WTC11 (cell line): ENCODE results near the gene SOX5. TPM values are rescaled to one million over a fixed set of nuclear protein-coding genes. Genes with fewer than 3 reads are reported as not detected.

Experiments
- ATAC-seq: fragments of 200-7000 bp; cut with Tn5 transposase; 2 replicates; pipeline ENCODE4 v1.10.0; 2021; ENCODE audit warnings: mild to moderate bottlenecking, moderate library complexity
- CTCF ChIA-PET: fragments of 300-600 bp; sonication (Branson Sonifier 250); formaldehyde crosslinking; loops from one replicate; lab custom pipeline; 2021; ENCODE audit warnings: antibody characterized with exemption; lab: Charles Lee
- POLR2A ChIA-PET: fragments of 350-600 bp; sonication (Branson Sonifier 250); formaldehyde crosslinking; loops from one replicate; lab custom pipeline; 2021; ENCODE audit warnings: antibody characterized with exemption; lab: Charles Lee
- DNase-seq: peaks from one replicate; pipeline ENCODE4 v3.0.0; 2021; ENCODE audit warnings: low spot score
- H3K27ac Mint-ChIP-seq: 2 replicates; pipeline ENCODE4 v1.8.0; 2021; ENCODE audit warnings: mixed read lengths
- H3K27me3 Mint-ChIP-seq: 2 replicates; pipeline ENCODE4 v1.8.0; 2021; ENCODE audit warnings: low read depth, mild to moderate bottlenecking, moderate library complexity, mixed read lengths
- H3K36me3 Mint-ChIP-seq: 2 replicates; pipeline ENCODE4 v1.8.0; 2021; ENCODE audit warnings: mixed read lengths
- H3K4me1 Mint-ChIP-seq: 2 replicates; pipeline ENCODE4 v1.8.0; 2022; ENCODE audit warnings: mixed read lengths
- H3K4me3 Mint-ChIP-seq: 2 replicates; pipeline ENCODE4 v1.8.0; 2021; ENCODE audit warnings: mild to moderate bottlenecking, moderate library complexity, mixed read lengths
- H3K9me3 Mint-ChIP-seq: 2 replicates; pipeline ENCODE4 v1.8.0; 2021; ENCODE audit warnings: mixed read lengths
- FOXJ3 ChIP-seq: sonication (generic); formaldehyde crosslinking; IDR thresholded peaks from 2 replicates; pipeline ENCODE4 v1.9.0; 2021; ENCODE audit warnings: missing genetic modification reagents, mild to moderate bottlenecking, borderline replicate concordance
- FOXP1 ChIP-seq: sonication (generic); formaldehyde crosslinking; IDR thresholded peaks from 2 replicates; pipeline ENCODE4 v1.8.0; 2022; ENCODE audit warnings: missing genetic modification reagents, mild to moderate bottlenecking, moderate library complexity, borderline replicate concordance
- JUN ChIP-seq: sonication (generic); formaldehyde crosslinking; IDR thresholded peaks from 2 replicates; pipeline ENCODE4 v1.8.0; 2023; ENCODE audit warnings: mild to moderate bottlenecking, missing genetic modification reagents
- PRRX2 ChIP-seq: fragments of 250-450 bp; sonication (Bioruptor Pico); IDR thresholded peaks from 2 replicates; pipeline ENCODE4 v1.8.0; 2021; ENCODE audit warnings: mild to moderate bottlenecking
- RELA ChIP-seq: sonication (generic); formaldehyde crosslinking; IDR thresholded peaks from 2 replicates; pipeline ENCODE4 v1.8.1; 2022; ENCODE audit warnings: missing genetic modification reagents, mild to moderate bottlenecking, borderline replicate concordance
- SMAD4 ChIP-seq: sonication (generic); formaldehyde crosslinking; IDR thresholded peaks from 2 replicates; pipeline ENCODE4 v1.8.0; 2022; ENCODE audit warnings: mild to moderate bottlenecking, missing genetic modification reagents
- TEAD1 ChIP-seq: sonication (generic); formaldehyde crosslinking; IDR thresholded peaks from 2 replicates; pipeline ENCODE4 v1.8.0; 2022; ENCODE audit warnings: mild to moderate bottlenecking, missing genetic modification reagents
- ZNF121 ChIP-seq: sonication (generic); formaldehyde crosslinking; IDR thresholded peaks from 2 replicates; pipeline ENCODE4 v1.8.0; 2023; ENCODE audit warnings: missing genetic modification reagents
- total RNA-seq: library from RNA; stranded (reverse); gene quantifications from 3 replicates; pipeline ENCODE4 v1.2.3, GENCODE V29; 2021
- TF ChIP-seq, protein P1 (sequence below): sonication (generic); formaldehyde crosslinking; IDR thresholded peaks from 2 replicates; pipeline ENCODE4 v1.8.0; 2022; ENCODE audit warnings: missing genetic modification reagents
- TF ChIP-seq, protein P2 (sequence below): sonication (generic); formaldehyde crosslinking; IDR thresholded peaks from 2 replicates; pipeline ENCODE4 v1.8.1; 2023; ENCODE audit warnings: mild to moderate bottlenecking, moderate library complexity, missing genetic modification reagents
- TF ChIP-seq, protein P3 (sequence below): sonication (generic); formaldehyde crosslinking; IDR thresholded peaks from 2 replicates; pipeline ENCODE4 v1.8.0; 2022; ENCODE audit warnings: mild to moderate bottlenecking, missing genetic modification reagents
- TF ChIP-seq, protein P4 (sequence below): sonication (generic); formaldehyde crosslinking; IDR thresholded peaks from 2 replicates; pipeline ENCODE4 v1.8.1; 2022; ENCODE audit warnings: low read depth, missing genetic modification reagents, borderline replicate concordance
- TF ChIP-seq, protein P5 (sequence below): sonication (generic); formaldehyde crosslinking; conservative IDR thresholded peaks from 2 replicates; pipeline ENCODE4 v1.8.1; 2022; ENCODE audit warnings: mild to moderate bottlenecking, missing genetic modification reagents
- TF ChIP-seq, protein P6 (sequence below): fragments of 250-450 bp; sonication (Bioruptor Pico); IDR thresholded peaks from 2 replicates; pipeline ENCODE4 v1.9.0; 2021; ENCODE audit warnings: moderate library complexity, mild to moderate bottlenecking, inconsistent platforms, borderline replicate concordance
- TF ChIP-seq, protein P7 (sequence below): sonication (generic); formaldehyde crosslinking; conservative IDR thresholded peaks from 2 replicates; pipeline ENCODE4 v1.8.1; 2023; ENCODE audit warnings: mild to moderate bottlenecking, low read depth, missing genetic modification reagents, moderate library complexity
- TF ChIP-seq, protein P8 (sequence below): sonication (generic); formaldehyde crosslinking; IDR thresholded peaks from 2 replicates; pipeline ENCODE4 v1.8.1; 2022; ENCODE audit warnings: mild to moderate bottlenecking, missing genetic modification reagents, moderate library complexity, borderline replicate concordance

The SOX5 gene
- total RNA-seq, 1 experiment from 2014 or later = 2.3 TPM

DNA sequence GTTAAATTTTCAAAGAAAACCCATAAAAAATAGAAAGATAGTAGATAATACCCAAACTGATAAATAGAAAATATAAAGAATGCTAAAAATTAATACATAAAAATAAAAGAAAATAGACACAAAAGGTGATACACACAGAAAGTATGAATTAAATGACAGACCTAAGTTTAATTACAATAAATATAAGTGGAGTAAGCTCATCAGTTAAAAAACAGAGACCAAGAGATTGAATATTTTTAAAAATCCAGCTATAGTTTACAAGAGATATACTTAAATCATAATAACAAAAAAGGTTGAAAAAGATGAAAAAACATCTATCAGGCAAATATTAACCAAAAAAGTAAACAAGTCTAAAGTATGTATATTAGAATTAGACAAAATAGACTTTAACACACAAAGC, 268.2 kb downstream of the SOX5 start:
- ChIA-PET CTCF (no interaction called here), POLR2A (no interaction called here)
- no peaks in the 10 kb centered on the region for H3K27me3 Mint-ChIP-seq
- DNase-seq (no peak), ATAC-seq (no peak)
- peaks cover 7% of the 10 kb centered on the region for H3K4me1 Mint-ChIP-seq
- H3K36me3 Mint-ChIP-seq = peaks cover 3% of the 10 kb centered on the region; the same call in 1 of the 2 replicates
- no peak for TF ChIP-seq ZNF121 (CRISPR knock-in tag)
- TF ChIP-seq RELA (CRISPR knock-in tag) = no peak
- TF ChIP-seq, protein P1, sequence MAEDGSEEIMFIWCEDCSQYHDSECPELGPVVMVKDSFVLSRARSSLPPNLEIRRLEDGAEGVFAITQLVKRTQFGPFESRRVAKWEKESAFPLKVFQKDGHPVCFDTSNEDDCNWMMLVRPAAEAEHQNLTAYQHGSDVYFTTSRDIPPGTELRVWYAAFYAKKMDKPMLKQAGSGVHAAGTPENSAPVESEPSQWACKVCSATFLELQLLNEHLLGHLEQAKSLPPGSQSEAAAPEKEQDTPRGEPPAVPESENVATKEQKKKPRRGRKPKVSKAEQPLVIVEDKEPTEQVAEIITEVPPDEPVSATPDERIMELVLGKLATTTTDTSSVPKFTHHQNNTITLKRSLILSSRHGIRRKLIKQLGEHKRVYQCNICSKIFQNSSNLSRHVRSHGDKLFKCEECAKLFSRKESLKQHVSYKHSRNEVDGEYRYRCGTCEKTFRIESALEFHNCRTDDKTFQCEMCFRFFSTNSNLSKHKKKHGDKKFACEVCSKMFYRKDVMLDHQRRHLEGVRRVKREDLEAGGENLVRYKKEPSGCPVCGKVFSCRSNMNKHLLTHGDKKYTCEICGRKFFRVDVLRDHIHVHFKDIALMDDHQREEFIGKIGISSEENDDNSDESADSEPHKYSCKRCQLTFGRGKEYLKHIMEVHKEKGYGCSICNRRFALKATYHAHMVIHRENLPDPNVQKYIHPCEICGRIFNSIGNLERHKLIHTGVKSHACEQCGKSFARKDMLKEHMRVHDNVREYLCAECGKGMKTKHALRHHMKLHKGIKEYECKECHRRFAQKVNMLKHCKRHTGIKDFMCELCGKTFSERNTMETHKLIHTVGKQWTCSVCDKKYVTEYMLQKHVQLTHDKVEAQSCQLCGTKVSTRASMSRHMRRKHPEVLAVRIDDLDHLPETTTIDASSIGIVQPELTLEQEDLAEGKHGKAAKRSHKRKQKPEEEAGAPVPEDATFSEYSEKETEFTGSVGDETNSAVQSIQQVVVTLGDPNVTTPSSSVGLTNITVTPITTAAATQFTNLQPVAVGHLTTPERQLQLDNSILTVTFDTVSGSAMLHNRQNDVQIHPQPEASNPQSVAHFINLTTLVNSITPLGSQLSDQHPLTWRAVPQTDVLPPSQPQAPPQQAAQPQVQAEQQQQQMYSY (CRISPR knock-in tag) = no peak
- TF ChIP-seq, protein P2, sequence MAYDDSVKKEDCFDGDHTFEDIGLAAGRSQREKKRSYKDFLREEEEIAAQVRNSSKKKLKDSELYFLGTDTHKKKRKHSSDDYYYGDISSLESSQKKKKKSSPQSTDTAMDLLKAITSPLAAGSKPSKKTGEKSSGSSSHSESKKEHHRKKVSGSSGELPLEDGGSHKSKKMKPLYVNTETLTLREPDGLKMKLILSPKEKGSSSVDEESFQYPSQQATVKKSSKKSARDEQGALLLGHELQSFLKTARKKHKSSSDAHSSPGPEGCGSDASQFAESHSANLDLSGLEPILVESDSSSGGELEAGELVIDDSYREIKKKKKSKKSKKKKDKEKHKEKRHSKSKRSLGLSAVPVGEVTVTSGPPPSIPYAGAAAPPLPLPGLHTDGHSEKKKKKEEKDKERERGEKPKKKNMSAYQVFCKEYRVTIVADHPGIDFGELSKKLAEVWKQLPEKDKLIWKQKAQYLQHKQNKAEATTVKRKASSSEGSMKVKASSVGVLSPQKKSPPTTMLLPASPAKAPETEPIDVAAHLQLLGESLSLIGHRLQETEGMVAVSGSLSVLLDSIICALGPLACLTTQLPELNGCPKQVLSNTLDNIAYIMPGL (CRISPR knock-in tag) = no peak
- TF ChIP-seq, protein P3, sequence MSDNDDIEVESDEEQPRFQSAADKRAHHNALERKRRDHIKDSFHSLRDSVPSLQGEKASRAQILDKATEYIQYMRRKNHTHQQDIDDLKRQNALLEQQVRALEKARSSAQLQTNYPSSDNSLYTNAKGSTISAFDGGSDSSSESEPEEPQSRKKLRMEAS (CRISPR knock-in tag) = no peak
- TF ChIP-seq FOXP1 (CRISPR knock-in tag) = no peak
- TF ChIP-seq JUN (CRISPR knock-in tag) = no peak
- no peak for TF ChIP-seq PRRX2
- TF ChIP-seq, protein P4, sequence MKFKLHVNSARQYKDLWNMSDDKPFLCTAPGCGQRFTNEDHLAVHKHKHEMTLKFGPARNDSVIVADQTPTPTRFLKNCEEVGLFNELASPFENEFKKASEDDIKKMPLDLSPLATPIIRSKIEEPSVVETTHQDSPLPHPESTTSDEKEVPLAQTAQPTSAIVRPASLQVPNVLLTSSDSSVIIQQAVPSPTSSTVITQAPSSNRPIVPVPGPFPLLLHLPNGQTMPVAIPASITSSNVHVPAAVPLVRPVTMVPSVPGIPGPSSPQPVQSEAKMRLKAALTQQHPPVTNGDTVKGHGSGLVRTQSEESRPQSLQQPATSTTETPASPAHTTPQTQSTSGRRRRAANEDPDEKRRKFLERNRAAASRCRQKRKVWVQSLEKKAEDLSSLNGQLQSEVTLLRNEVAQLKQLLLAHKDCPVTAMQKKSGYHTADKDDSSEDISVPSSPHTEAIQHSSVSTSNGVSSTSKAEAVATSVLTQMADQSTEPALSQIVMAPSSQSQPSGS = no peak
- TF ChIP-seq SMAD4 (CRISPR knock-in tag) = no peak
- no peak for TF ChIP-seq FOXJ3 (CRISPR knock-in tag)
- TF ChIP-seq, protein P5, sequence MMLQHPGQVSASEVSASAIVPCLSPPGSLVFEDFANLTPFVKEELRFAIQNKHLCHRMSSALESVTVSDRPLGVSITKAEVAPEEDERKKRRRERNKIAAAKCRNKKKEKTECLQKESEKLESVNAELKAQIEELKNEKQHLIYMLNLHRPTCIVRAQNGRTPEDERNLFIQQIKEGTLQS (CRISPR knock-in tag) = no peak
- TF ChIP-seq, protein P6, sequence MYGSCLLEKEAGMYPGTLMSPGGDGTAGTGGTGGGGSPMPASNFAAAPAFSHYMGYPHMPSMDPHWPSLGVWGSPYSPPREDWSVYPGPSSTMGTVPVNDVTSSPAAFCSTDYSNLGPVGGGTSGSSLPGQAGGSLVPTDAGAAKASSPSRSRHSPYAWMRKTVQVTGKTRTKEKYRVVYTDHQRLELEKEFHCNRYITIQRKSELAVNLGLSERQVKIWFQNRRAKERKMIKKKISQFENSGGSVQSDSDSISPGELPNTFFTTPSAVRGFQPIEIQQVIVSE = no peak
- TF ChIP-seq, protein P7, sequence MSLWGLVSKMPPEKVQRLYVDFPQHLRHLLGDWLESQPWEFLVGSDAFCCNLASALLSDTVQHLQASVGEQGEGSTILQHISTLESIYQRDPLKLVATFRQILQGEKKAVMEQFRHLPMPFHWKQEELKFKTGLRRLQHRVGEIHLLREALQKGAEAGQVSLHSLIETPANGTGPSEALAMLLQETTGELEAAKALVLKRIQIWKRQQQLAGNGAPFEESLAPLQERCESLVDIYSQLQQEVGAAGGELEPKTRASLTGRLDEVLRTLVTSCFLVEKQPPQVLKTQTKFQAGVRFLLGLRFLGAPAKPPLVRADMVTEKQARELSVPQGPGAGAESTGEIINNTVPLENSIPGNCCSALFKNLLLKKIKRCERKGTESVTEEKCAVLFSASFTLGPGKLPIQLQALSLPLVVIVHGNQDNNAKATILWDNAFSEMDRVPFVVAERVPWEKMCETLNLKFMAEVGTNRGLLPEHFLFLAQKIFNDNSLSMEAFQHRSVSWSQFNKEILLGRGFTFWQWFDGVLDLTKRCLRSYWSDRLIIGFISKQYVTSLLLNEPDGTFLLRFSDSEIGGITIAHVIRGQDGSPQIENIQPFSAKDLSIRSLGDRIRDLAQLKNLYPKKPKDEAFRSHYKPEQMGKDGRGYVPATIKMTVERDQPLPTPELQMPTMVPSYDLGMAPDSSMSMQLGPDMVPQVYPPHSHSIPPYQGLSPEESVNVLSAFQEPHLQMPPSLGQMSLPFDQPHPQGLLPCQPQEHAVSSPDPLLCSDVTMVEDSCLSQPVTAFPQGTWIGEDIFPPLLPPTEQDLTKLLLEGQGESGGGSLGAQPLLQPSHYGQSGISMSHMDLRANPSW (CRISPR knock-in tag) = no peak
- no peak for TF ChIP-seq TEAD1 (CRISPR knock-in tag)
- TF ChIP-seq, protein P8, sequence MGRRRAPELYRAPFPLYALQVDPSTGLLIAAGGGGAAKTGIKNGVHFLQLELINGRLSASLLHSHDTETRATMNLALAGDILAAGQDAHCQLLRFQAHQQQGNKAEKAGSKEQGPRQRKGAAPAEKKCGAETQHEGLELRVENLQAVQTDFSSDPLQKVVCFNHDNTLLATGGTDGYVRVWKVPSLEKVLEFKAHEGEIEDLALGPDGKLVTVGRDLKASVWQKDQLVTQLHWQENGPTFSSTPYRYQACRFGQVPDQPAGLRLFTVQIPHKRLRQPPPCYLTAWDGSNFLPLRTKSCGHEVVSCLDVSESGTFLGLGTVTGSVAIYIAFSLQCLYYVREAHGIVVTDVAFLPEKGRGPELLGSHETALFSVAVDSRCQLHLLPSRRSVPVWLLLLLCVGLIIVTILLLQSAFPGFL (CRISPR knock-in tag) = no peak
- no peak overlapping the region for H3K4me3 Mint-ChIP-seq
- no peak overlapping the region for H3K27ac Mint-ChIP-seq
- H3K9me3 Mint-ChIP-seq = peaks cover 6% of the 10 kb centered on the region; the same call in 1 of the 2 replicates
